GM19193 (cell line): Measurements from ENCODE around the gene TNFRSF11A.

Source experiments
- POLR2A ChIP-seq: IDR thresholded peaks from 4 replicates; pipeline ENCODE4 v1.6.1; 2011; ENCODE audit not compliant: insufficient read depth, insufficient read length; ENCODE audit errors: extremely low read depth

TNFRSF11A gene

GRCh38 chr18:62324917-62325805 lies at the start of gene TNFRSF11A:
TSS of gene TNFRSF11A (plus strand) at chr18:62325310. CDS start at chr18:62325353, 43 bp downstream.
- TF ChIP-seq POLR2A = peak; percentile 51

- TF ChIP-seq POLR2A = no peak
Measured at GRCh38 chr18:62277045-62277444, 48.1 kb upstream of the TNFRSF11A start.

- no peak for TF ChIP-seq POLR2A
Measured at GRCh38 chr18:62279561-62279960, 45.5 kb upstream of the TNFRSF11A start.

- TF ChIP-seq POLR2A = no peak
Measured at GRCh38 chr18:62280058-62280457, 45.1 kb upstream of the TNFRSF11A start.

GRCh38 chr18:62280786-62281185 lies 44.3 kb upstream of the TNFRSF11A start:
- TF ChIP-seq POLR2A = no peak

- no peak for TF ChIP-seq POLR2A
Measured at GRCh38 chr18:62281684-62282083, 43.4 kb upstream of the TNFRSF11A start.

- TF ChIP-seq POLR2A = no peak
Measured at GRCh38 chr18:62282188-62282629, 42.9 kb upstream of the TNFRSF11A start.

- TF ChIP-seq POLR2A = no peak
Measured at GRCh38 chr18:62284637-62285036, 40.5 kb upstream of the TNFRSF11A start.

- no peak for TF ChIP-seq POLR2A
Measured at GRCh38 chr18:62285281-62285680, 39.8 kb upstream of the TNFRSF11A start.

- TF ChIP-seq POLR2A = no peak
Measured at GRCh38 chr18:62287781-62288664, 37.1 kb upstream of the TNFRSF11A start.

GRCh38 chr18:62288665-62289008 lies 36.5 kb upstream of the TNFRSF11A start:
- no peak for TF ChIP-seq POLR2A

GRCh38 chr18:62289047-62289446 lies 36.1 kb upstream of the TNFRSF11A start:
- no peak for TF ChIP-seq POLR2A

- no peak for TF ChIP-seq POLR2A
Measured at GRCh38 chr18:62294073-62294472, 31.0 kb upstream of the TNFRSF11A start.

GRCh38 chr18:62300359-62300963 lies 24.6 kb upstream of the TNFRSF11A start:
- no peak for TF ChIP-seq POLR2A

GRCh38 chr18:62301322-62301721 lies 23.8 kb upstream of the TNFRSF11A start:
- no peak for TF ChIP-seq POLR2A

GRCh38 chr18:62312851-62313250 lies 12.3 kb upstream of the TNFRSF11A start:
- TF ChIP-seq POLR2A = no peak
